HG02981 (cell line): ENCODE measurements around the gene IKBKE.
A peak's percentile ranks its signal among the peaks of the same experiment; 100 is the strongest.

Source experiments
- ATAC-seq: cut with Tn5 transposase; IDR thresholded peaks from one replicate; pipeline ENCODE4 v1.9.1; 2021; ENCODE audit warnings: mild to moderate bottlenecking, moderate library complexity; ENCODE audit not compliant: unreplicated experiment

IKBKE gene

DNA sequence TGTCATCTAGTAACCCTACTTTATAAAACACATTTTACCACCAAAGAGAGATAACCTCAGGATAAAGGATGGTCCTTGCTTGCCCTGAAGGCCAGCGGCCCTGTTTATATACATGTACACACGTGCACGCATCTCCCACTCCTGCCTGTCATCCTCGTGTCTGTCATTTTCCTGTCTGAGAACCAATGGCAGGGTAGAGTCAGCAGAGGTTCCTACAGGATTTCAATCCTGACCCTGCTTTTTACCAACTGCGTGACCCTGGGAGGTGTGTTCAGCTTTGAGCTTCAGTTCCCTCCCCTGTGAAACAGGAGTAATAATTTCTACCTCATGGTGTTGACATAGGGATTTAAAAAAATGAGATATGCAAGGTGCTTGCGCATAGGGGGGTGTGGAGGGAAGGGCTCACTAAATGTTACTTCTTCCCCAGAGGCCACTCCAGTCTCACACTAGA is 24.8 kb downstream of the IKBKE start:
- no peak for ATAC-seq

DNA sequence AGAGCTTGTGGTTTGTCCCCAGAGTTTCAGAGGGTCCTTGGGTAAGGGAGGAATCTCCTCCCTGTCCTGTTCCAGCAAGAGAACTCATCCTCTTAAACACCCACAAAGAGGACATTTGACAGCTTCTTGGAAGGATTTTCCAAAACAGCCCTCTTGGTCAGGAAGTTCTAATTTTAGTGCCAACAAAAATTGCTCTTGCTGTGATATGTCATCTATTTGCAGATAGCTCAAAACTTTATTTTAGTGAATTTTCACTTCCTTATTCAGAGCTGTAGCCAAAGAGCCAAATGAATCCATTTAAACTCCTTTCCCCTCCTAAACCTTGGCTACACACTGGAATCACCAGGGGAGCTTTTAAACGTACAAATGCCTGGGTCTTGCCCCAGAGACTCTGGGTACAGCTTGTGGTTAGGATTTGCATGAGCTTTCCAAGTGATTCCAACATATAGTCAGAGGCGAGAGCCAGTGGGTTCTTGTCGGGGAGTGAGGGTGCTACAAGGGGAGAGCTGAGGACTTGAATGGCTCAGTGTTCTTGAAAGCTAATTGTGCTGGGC is 25.3 kb downstream of the IKBKE start:
- no peak for ATAC-seq

DNA sequence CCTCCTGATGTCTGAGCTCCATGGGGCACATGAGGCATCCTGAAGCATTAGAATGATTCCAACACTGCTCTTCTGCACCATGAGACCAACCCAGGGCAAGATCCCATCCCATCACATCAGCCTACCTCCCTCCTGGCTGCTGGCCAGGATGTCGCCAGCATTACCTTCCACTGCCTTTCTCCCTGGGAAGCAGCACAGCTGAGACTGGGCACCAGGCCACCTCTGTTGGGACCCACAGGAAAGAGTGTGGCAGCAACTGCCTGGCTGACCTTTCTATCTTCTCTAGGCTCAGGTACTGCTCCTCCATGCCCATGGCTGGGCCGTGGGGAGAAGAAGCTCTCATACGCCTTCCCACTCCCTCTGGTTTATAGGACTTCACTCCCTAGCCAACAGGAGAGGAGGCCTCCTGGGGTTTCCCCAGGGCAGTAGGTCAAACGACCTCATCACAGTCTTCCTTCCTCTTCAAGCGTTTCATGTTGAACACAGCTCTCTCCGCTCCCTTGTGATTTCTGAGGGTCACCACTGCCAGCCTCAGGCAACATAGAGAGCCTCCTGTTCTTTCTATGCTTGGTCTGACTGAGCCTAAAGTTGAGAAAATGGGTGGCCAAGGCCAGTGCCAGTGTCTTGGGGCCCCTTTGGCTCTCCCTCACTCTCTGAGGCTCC is 26.0 kb downstream of the IKBKE start:
- no peak for ATAC-seq

DNA sequence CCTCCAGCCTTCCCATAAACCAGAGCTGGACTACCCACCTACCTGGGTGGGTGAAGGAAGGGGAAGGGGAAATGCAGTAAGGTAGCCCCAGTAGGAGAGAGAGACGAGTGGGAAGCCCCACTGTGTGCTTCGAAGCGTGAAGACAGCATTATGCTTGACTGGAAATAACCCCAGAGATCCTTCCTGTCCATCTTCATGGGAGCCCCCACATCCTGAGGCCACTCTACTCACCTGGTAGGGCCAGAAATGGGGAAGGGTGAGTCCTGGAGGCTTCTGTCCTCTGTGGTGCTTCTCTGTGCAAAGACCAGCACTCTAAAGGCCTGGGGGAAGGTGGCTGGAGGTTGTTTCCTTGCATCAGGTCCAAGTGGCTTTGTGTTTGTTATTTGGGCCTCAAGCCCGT is 27.1 kb downstream of the IKBKE start:
- ATAC-seq: no peak

DNA sequence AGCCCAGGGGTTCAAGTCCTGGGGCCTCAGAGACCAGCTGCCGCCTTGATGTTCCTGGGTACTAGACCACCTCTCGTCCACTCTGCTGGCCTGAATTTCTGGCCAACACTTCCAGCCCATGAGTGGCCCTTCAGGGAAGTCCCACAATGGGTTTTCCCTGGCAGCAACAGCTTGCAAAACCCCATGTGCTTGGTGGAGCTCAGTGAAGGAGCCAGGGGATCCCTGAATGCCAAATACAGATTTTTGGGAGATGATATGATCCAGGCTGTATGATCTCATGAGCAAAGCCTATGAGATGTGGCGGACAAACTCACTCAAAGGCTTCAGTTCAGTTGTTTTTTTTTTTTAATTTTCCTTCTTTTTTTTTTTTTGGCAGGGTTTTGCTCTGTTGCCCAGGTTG is 27.5 kb downstream of the IKBKE start:
- ATAC-seq: no peak

- no peak for ATAC-seq
Observed at GRCh38 chr1:206498685-206499084, 28.4 kb downstream of the IKBKE start.

GRCh38 chr1:206500046-206500445 is 29.8 kb downstream of the IKBKE start:
- ATAC-seq: no peak

- ATAC-seq: no peak
Observed at GRCh38 chr1:206501881-206502280, 31.6 kb downstream of the IKBKE start.

DNA sequence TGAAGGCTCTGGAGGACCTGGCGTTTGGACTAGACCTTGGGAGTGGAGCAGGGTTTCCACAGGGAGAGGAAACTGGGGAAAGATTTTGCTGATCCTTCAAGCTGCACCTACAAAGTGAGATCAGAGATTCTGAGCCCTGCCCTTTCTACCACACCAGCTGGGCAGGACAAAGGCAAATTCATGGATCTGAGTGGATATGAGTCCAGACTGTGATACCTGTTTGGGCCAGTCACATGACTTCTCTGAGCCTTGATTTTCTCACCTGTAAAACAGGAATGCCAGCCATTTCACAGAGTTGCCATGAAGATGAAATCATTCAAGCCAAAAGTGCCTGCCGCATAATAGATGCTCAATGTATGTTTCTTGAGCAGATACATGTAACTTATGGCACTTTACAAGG is 32.1 kb downstream of the IKBKE start:
- no peak for ATAC-seq

- no peak for ATAC-seq
Observed at GRCh38 chr1:206502812-206503211, 32.5 kb downstream of the IKBKE start.

DNA sequence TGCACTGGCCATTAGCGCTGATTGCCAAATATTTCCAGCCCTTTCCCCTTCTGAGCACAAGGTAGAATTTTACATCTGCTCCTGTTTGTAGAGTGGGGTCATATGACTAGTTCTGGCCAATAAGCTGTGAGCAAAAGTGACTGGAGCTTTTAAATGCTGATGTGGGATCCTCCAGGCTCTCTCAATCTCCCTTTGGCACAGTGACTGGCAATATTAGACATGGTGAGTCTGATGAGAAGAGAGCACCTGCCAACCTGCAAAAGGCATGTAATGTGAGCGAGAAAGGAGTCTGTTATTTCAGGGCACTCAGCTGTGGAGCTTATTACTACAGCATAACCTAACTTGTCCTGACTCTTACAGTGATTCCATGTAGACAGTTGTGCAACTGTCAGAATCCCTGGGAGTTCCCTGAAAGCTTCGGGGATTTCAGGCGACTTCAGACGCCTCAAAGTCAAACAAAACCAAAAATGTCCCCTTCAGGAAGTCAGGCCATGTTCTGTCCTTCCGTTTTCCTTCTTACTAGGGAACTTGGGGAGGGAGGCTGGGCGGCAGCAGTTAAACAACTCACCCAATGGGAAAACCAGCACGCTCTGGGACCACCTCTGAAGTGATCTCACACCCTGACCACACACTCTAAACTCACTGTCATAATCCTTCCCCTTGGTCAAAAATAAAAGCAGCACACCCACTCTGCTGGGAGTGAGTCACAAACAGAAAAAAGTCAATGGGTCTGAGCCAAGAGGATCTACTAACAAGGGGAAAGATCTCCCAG is 33.5 kb downstream of the IKBKE start:
- peak; percentile 55 for ATAC-seq

- ATAC-seq: no peak
Observed at GRCh38 chr1:206504363-206504713, 34.1 kb downstream of the IKBKE start.

DNA sequence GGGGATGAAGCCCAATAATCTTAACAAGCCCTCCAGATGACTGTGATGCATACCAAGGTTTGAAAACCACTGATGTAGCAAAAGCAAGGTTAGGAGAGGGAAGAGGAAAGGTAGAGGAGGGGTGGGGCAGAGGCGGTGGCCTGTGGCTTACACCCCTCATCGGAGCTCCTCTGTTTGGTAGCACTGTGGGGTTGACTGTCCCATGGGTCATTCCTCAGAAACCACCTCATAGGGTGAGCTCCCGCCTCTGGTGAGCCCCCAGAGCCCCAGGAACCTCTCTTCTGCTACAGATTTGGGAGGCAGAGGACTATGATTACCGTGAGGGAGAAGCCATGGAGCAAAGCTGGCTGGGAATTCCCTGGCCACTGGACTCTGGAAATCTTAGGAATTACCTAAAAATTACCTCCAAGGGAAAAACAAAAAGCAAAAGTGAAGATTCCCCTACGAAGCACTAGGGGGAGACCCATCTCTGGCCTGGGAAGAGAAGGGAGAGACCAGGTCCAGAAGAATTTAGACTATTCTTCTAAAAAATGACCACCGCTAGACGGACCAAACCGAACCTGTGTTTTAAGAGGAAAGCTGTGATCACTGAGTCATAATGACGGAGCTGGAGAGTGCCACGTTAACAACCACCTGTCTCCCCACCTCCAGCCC is 35.6 kb downstream of the IKBKE start:
- ATAC-seq: no peak

DNA sequence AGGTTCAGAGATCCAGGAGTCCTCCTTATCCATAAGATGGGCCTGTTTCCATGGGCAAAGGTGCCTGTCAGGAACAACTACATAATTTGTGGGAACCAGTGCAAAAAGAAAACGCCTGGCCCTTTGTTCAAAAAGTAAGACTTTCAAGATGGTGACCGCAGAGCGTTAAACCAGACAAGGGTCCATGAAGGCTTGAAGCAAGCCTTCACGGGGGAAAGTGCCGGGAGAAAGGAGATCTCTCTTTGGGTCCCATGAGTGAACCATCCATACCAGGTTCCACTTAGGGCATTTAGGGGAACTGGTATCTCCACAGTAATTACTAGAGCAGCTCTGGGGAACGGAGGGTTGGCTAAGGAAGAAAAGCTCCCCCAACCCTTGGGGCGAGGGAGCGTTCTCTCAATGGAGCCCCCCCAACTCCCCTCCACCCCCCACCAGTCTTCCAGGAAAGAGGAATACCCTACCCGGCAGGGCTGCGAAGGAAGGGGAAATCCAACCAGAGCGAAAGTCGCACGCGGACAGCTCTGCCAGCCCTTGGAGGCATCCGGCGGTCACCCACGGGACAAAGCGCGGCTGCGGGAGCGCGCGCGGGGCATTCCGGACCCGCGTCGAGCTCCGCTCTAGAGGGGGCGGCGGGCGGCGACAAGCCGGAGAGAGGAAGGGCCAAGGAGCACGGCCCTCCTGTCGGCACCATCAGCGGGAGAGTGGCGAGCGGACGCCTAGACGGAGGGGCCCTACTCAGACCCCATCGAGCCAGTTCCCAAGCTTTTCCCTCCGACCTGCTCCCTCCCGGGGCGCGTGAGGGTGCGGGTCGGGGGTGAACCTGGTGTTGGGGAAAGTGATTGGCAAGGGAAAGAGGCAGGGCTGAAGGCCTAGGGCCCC is 36.4 kb downstream of the IKBKE start:
- ATAC-seq: peak; percentile 5

DNA sequence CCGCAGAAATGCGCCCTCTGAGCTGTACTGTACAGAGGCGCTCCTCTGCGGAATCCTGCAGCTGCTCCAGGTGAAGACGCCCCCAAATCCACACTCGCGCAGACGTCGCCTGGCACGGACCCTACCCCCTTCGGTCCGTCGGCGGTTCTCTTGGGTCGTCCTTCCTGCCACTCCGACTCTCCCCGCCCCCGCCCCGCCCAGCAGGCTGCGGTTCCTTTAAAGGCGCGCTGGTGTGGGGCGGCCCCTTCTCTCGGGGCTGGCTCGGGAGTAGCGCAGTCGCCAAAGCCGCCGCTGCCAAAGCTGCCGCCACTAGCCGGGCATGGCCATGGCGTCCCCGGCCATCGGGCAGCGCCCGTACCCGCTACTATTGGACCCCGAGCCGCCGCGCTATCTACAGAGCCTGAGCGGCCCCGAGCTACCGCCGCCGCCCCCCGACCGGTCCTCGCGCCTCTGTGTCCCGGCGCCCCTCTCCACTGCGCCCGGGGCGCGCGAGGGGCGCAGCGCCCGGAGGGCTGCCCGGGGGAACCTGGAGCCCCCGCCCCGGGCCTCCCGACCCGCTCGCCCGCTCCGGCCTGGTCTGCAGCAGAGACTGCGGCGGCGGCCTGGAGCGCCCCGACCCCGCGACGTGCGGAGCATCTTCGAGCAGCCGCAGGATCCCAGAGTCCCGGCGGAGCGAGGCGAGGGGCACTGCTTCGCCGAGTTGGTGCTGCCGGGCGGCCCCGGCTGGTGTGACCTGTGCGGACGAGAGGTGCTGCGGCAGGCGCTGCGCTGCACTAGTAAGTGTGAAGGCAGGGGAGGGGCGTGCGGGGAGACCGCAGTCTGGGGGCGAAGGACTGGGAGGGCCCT is 37.2 kb downstream of the IKBKE start, which contains the start of gene RASSF5:
RASSF5 (plus strand) TSS at position 248 of the 846 bp plus-strand sequence; CDS start at position 320, 72 bp downstream.
- peak; percentile 42 for ATAC-seq

DNA sequence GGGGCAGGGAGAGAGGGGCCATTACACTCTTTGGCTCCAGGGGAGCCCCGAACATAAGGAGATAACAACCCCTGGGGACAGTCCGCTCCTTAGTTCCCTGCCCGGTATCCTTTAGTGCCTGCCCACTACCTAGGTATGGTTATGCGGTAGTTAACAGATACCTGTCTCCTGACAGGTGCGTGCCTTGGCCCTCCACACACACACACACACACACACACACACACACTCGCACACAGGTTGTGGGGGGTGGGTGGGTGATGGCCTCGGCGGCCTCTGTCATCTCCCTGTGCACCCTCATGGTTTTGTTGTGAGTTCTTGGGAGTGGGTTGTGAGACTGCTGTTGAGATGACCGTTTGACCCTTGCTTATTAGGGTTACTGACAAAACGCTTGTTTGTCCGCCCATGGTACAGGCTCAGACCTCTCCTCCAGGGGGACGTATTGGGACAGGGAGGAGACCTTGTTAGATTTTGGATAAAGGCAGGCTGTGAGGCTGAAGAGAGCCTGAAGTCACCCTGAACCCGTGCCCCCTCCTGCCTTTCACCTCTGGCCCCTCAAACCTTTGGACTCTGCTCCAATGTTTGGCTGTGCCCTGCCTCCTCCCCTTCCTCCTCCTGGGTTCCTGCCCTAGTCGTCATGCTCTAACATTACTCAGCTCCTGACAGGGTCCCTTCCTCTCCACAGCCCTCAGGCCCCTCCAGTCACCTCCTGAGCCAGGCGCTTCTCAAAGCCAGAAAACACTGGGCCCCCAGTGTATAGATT is 38.0 kb downstream of the IKBKE start:
- ATAC-seq: no peak

GRCh38 chr1:206508956-206509355 is 38.7 kb downstream of the IKBKE start:
- ATAC-seq: no peak

GRCh38 chr1:206509612-206510257 is 39.5 kb downstream of the IKBKE start:
- ATAC-seq: no peak

DNA sequence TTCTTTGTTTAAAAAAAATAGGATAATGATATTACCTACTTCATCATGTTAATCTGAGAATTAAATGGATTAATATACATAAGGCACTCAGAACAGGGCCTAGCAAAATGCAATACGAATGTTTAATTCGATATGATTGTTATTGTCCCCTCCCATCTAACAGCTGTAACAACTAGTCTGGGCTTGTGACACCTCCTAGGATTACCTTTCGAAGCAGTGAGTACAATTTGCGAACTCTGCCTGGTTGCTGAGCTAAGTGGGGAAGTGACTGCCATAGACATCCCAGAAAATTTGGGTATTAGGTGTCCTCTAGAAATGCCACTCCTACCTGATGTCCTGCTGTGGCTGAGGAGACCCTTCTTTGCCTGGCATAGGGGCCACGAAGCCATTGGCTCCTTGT is 40.1 kb downstream of the IKBKE start:
- ATAC-seq: no peak
